ENCODE results near the gene AFTPH. TPM values are rescaled to one million over a fixed set of nuclear protein-coding genes. Genes with fewer than 3 reads are reported as not detected.

The AFTPH gene
- total RNA-seq, 1 experiment from 2014 or later = 13.5 TPM

DNA sequence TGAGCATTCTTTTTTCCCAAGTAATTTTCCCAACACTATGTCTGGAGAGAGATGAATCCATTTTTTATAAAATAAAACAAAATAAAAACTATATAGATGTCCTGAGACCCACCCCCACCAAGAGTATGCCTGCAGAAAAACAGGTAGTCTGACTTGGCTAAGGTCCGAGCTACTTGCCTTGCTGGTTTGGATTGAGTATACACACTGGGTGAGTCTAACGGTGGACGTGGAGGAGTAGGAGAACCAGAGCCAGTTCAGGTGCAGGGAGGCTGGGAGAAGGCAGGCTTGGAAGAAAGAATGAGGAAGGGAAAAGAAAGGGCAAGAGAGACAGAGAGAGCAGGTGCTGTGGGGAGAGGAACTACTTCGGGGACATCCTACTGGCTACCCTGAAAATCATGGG is 21.3 kb upstream of the AFTPH start:
- Histone ChIP-seq H3K9me3 (ENCODE audit: control insufficient read depth, low read depth, low read length) (no peaks in the 10 kb centered on the region), H3K23me2 (ENCODE audit: insufficient read length, low read depth, low read length, poor library complexity, severe bottlenecking) (no peaks in the 10 kb centered on the region)
- WGBS (ENCODE audit: extremely low coverage, insufficient read length, low lambda C conversion rate) = no CpG with 5 or more reads among the region's 4 CpGs

More for the DNA sequence above, 21.3 kb upstream of the AFTPH start:
- no peak overlapping the region for H3K4me3 Mint-ChIP-seq
- peak overlapping the region in 1 of 3 experiments; percentile 36; a peak in 1 of 7 replicates for H3K27ac Mint-ChIP-seq
- H3K9me3 Mint-ChIP-seq = no peaks in the 10 kb centered on the region
- Histone ChIP-seq H2AK5ac (ENCODE audit: insufficient read length, low read length) (no peak overlapping the region), H3K9ac (ENCODE audit: extremely low read depth, insufficient read length, low read length) (no peak overlapping the region), H4K20me1 (ENCODE audit: control insufficient read depth, insufficient read depth, insufficient read length) (no peaks in the 10 kb centered on the region), H2BK20ac (ENCODE audit: low read depth, low read length, poor library complexity, severe bottlenecking) (no peak overlapping the region), H2AFZ (ENCODE audit: low read length) (no peak overlapping the region), H3K56ac (ENCODE audit: insufficient read length, low read depth, low read length) (no peak overlapping the region), H3K4ac (ENCODE audit: low read depth, low read length) (no peak overlapping the region), H2BK5ac (ENCODE audit: insufficient read length, low read length) (no peak overlapping the region), H3T11ph (ENCODE audit: low read length) (no peak overlapping the region), H2BK12ac (ENCODE audit: insufficient read length, low read depth, low read length) (no peak overlapping the region), H2BK120ac (ENCODE audit: low read depth, low read length, poor library complexity, severe bottlenecking) (no peak overlapping the region), H2BK15ac (ENCODE audit: low read depth, low read length) (no peak overlapping the region), H3K23ac (ENCODE audit: insufficient read length, low read depth, low read length) (no peak overlapping the region), H3K14ac (ENCODE audit: insufficient read depth, low read length) (no peak overlapping the region), H3K18ac (ENCODE audit: insufficient read length, low read depth, low read length) (no peak overlapping the region), H3K27me3 (ENCODE audit: insufficient read depth, low read length) (no peaks in the 10 kb centered on the region), H3K4me1 (ENCODE audit: insufficient read depth, low read length) (peaks cover 4% of the 10 kb centered on the region; the same call in 1 of the 2 replicates), H3K27ac (ENCODE audit: insufficient read length, low read depth, low read length) (no peak overlapping the region), H3K79me1 (ENCODE audit: insufficient read depth, low read depth, low read length, poor library complexity, severe bottlenecking) (no peaks in the 10 kb centered on the region), H3K4me2 (ENCODE audit: insufficient read depth, insufficient read length, low read length) (no peak overlapping the region), H3K79me2 (ENCODE audit: insufficient read depth, low read length) (no peaks in the 10 kb centered on the region), H4K8ac (replicated peaks; ENCODE audit: insufficient read length, low read depth, low read length) (no peak overlapping the region), H4K91ac (ENCODE audit: insufficient read length, low read depth, low read length) (no peak overlapping the region), H4K5ac (ENCODE audit: insufficient read length, low read depth, low read length) (no peak overlapping the region)
- TF ChIP-seq, protein P1, sequence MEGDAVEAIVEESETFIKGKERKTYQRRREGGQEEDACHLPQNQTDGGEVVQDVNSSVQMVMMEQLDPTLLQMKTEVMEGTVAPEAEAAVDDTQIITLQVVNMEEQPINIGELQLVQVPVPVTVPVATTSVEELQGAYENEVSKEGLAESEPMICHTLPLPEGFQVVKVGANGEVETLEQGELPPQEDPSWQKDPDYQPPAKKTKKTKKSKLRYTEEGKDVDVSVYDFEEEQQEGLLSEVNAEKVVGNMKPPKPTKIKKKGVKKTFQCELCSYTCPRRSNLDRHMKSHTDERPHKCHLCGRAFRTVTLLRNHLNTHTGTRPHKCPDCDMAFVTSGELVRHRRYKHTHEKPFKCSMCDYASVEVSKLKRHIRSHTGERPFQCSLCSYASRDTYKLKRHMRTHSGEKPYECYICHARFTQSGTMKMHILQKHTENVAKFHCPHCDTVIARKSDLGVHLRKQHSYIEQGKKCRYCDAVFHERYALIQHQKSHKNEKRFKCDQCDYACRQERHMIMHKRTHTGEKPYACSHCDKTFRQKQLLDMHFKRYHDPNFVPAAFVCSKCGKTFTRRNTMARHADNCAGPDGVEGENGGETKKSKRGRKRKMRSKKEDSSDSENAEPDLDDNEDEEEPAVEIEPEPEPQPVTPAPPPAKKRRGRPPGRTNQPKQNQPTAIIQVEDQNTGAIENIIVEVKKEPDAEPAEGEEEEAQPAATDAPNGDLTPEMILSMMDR (conservative IDR thresholded peaks at IDR 0.05) = no peak
- peaks cover 17 to 20% of the 10 kb centered on the region in 2 experiments for H3K4me1 Mint-ChIP-seq
- H3K27me3 Mint-ChIP-seq (ENCODE audit: low read depth) = no peaks in the 10 kb centered on the region; the same call in none of the 2 replicates
- no peaks in the 10 kb centered on the region for H3K36me3 Mint-ChIP-seq (ENCODE audit: insufficient read depth in 1 of 3, low read depth in 3 of 3)
- DNase-seq = no peak

Data from H9 (cell line).